GM12878 (cell line): ENCODE measurements around the gene FAM193A. TPM values are rescaled to one million over a fixed set of nuclear protein-coding genes. Genes with fewer than 3 reads are reported as not detected.

Experiments used
- ATAC-seq: fragments of 200-7000 bp; cut with Tn5 transposase; 3 replicates; pipeline ENCODE4 v1.9.1; 2020; ENCODE audit warnings: mild to moderate bottlenecking, moderate library complexity
- BruUV-seq: library from RNA; stranded (reverse); fragments of 400-500 nt; replicated peaks from 2 replicates; lab custom pipeline; 2021; lab: Mats Ljungman, UMichigan
- CTCF ChIA-PET: fragments of 300-600 bp; sonication (Branson Sonifier 250); formaldehyde crosslinking; extraction: SDS; loops from one replicate; lab custom pipeline; 2021; ENCODE audit warnings: inconsistent platforms; lab: Yijun Ruan, JAX
- POLR2A ChIA-PET: fragments of 350-600 bp; formaldehyde crosslinking; extraction: SDS; loops from one replicate; lab custom pipeline; 2021; ENCODE audit warnings: inconsistent platforms; lab: Charles Lee
- RAD21 ChIA-PET: fragments of 300-600 bp; sonication (Branson Sonifier 250); formaldehyde crosslinking; loops from one replicate; lab custom pipeline; 2023; ENCODE audit warnings: antibody characterized with exemption; ENCODE audit not compliant: unreplicated experiment; lab: Charles Lee
- SMC1A ChIA-PET: fragments of 300-600 bp; sonication (Branson Sonifier 250); formaldehyde crosslinking; loops from one replicate; lab custom pipeline; 2023; ENCODE audit not compliant: unreplicated experiment, uncharacterized antibody; lab: Charles Lee
- DNase-seq: peaks from one replicate; pipeline ENCODE4 v3.0.0-alpha.2; 2011; ENCODE audit warnings: low read depth, low spot score
- FAIRE-seq: peaks from 3 replicates; lab custom pipeline; 2011; peaks lifted over from hg19 to GRCh38; lab: Jason Lieb, UNC
- H2AFZ ChIP-seq: 2 replicates; pipeline ENCODE4 v1.6.0; 2011; ENCODE audit warnings: low read depth, low read length, control low read depth; ENCODE audit not compliant: control insufficient read depth
- H3K27ac ChIP-seq: 2 replicates; pipeline ENCODE4 v1.5.1; 2011; ENCODE audit warnings: control low read depth; ENCODE audit not compliant: control insufficient read depth, insufficient read depth
- H3K27me3 ChIP-seq, 2 experiments: replicated peaks in 1 of 2; 2 replicates each; pipeline versions ENCODE4 v1.6.0 to v1.6.1; 2011; ENCODE audit warnings: low read length in 1 of 2; ENCODE audit not compliant: control insufficient read depth in 2 of 2, insufficient read depth in 2 of 2
- H3K36me3 ChIP-seq, 2 experiments: 2 replicates each; pipeline ENCODE4 v1.5.1; 2011; ENCODE audit warnings: low read length in 1 of 2; ENCODE audit not compliant: control insufficient read depth in 2 of 2, insufficient read depth in 2 of 2
- H3K4me1 ChIP-seq: 2 replicates; pipeline ENCODE4 v1.6.1; 2011; ENCODE audit warnings: mild to moderate bottlenecking, low read length, moderate library complexity, mixed read lengths; ENCODE audit not compliant: control insufficient read depth, insufficient read depth
- H3K4me2 ChIP-seq: 2 replicates; pipeline ENCODE4 v1.6.0; 2011; ENCODE audit warnings: control low read depth; ENCODE audit not compliant: control insufficient read depth, insufficient read depth
- H3K4me3 ChIP-seq: fragments of 200-600 bp; sonication (generic); 2 replicates; pipeline ENCODE4 v1.5.1; 2016
- H3K79me2 ChIP-seq: 2 replicates; pipeline ENCODE4 v1.6.0; 2011; ENCODE audit warnings: low read length; ENCODE audit not compliant: control insufficient read depth, insufficient read depth
- H3K9ac ChIP-seq: 2 replicates; pipeline ENCODE4 v1.8.0; 2011; ENCODE audit warnings: low read length, control low read depth, mixed read lengths; ENCODE audit not compliant: control insufficient read depth, insufficient read depth
- H3K9me3 ChIP-seq: replicated peaks from 3 replicates; pipeline ENCODE4 v1.5.1; 2011; ENCODE audit warnings: mild to moderate bottlenecking, low read length; ENCODE audit not compliant: control insufficient read depth, insufficient read depth
- H4K20me1 ChIP-seq: 2 replicates; pipeline ENCODE4 v1.6.0; 2011; ENCODE audit not compliant: control insufficient read depth, insufficient read depth
- BCL11A ChIP-seq: IDR thresholded peaks from 2 replicates; pipeline ENCODE4 v1.6.1; 2011; ENCODE audit warnings: low read depth, low read length
- CBX3 ChIP-seq: fragments of 200-600 bp; sonication (generic); IDR thresholded peaks from 2 replicates; pipeline ENCODE4 v1.6.1; 2016; ENCODE audit warnings: low read depth, borderline replicate concordance
- FOS ChIP-seq: IDR thresholded peaks from 3 replicates; pipeline ENCODE4 v1.6.1; 2011; ENCODE audit warnings: borderline replicate concordance; ENCODE audit not compliant: insufficient read length; ENCODE audit errors: extremely low read depth
- GABPA ChIP-seq: IDR thresholded peaks from 2 replicates; pipeline ENCODE4 v1.6.1; 2014; ENCODE audit warnings: antibody characterized with exemption, low read depth, mild to moderate bottlenecking, inconsistent platforms
- HDAC2 ChIP-seq: fragments of 200-600 bp; sonication (generic); IDR thresholded peaks from 2 replicates; pipeline ENCODE4 v1.6.1; 2017
- RB1 ChIP-seq: fragments of 450-650 bp; formaldehyde crosslinking; IDR thresholded peaks from 2 replicates; pipeline ENCODE4 v1.6.1; 2017; ENCODE audit warnings: mild to moderate bottlenecking, borderline replicate concordance
- SPI1 ChIP-seq: IDR thresholded peaks from 2 replicates; pipeline ENCODE4 v1.6.1; 2011; ENCODE audit warnings: low read depth, mild to moderate bottlenecking, low read length, moderate library complexity, borderline replicate concordance; ENCODE audit not compliant: insufficient read depth
- YY1 ChIP-seq: IDR thresholded peaks from 2 replicates; pipeline ENCODE4 v1.6.1; 2011; ENCODE audit warnings: low read depth, mild to moderate bottlenecking, low read length
- ZSCAN29 ChIP-seq: fragments of 450-650 bp; IDR thresholded peaks from 2 replicates; pipeline ENCODE4 v1.6.1; 2017; ENCODE audit warnings: mild to moderate bottlenecking, moderate library complexity
- WGBS: methylation state at CpG from one replicate; pipeline ENCODE4 v1.1.6; 2016; ENCODE audit warnings: low lambda C conversion rate; ENCODE audit not compliant: insufficient replicate concordance, insufficient coverage; ENCODE audit errors: missing lambda C conversion rate; 5-methylcytosine and 5-hydroxymethylcytosine counted together
- in situ Hi-C: fragments of 300-500 bp; cut with MboI; formaldehyde crosslinking; loops from 9 replicates; pipeline ENCODE4 v1.14.3; 2018; ENCODE audit warnings: mixed read lengths
- intact Hi-C: fragments of 100-400 bp; cut with micrococcal nuclease; formaldehyde crosslinking; loops from one replicate; pipeline ENCODE4 v1.14.2; 2022; ENCODE audit not compliant: unreplicated experiment
- polyA plus RNA-seq, 11 experiments: library from polyadenylated mRNA; depleted of rRNA in 4 of 11; unstranded in 6 of 11; stranded (reverse) in 5 of 11; fragments of >200 nt; fragmentation: Nextera tagmentation in 4 of 11; fragmentation: Illumina TruSeq in 1 of 11; extraction: Ambion mirVana in 4 of 11; extraction: Trizol in 1 of 11; gene quantifications; 1 replicate in 1 of 11; 2 replicates in 10 of 11; pipeline versions ENCODE4 v1.2.1 to v1.2.3, GENCODE V29; 2011 to 2016; ENCODE audit warnings: inconsistent platforms in 2 of 11, missing spikeins in 2 of 11, low read depth in 1 of 11
- total RNA-seq, 4 experiments: library from RNA; depleted of rRNA in 3 of 4; stranded (reverse); fragments of >200 nt in 3 of 4; fragmentation: Illumina TruSeq in 1 of 4; extraction: Trizol in 1 of 4; gene quantifications; 2 replicates each; pipeline versions ENCODE4 v1.2.1 to v1.2.3, GENCODE V29; 2013 to 2021
- TF ChIP-seq, protein P1 (sequence below): fragments of 450-650 bp; IDR thresholded peaks from 2 replicates; pipeline ENCODE4 v1.6.1; 2017; ENCODE audit warnings: mild to moderate bottlenecking, moderate library complexity
- TF ChIP-seq, protein P2 (sequence below): IDR thresholded peaks from 2 replicates; pipeline ENCODE4 v1.6.1; 2012; ENCODE audit warnings: low read depth, low read length, improper control_type of control experiment

The FAM193A gene
- total and polyA plus RNA-seq, 10 of the 15 experiments (the other 5 are each of a cell fraction or from before 2014, with no cell fraction given): 0.52 to 23.3 (median 7.4) TPM

GRCh38 chr4:2552806-2553205 is 16.4 kb downstream of the FAM193A start:
- in situ Hi-C loops: no loop called here
- H3K27ac ChIP-seq: no peak overlapping the region
- ChIA-PET POLR2A (interaction anchor here (0.6 to 1.4 kb wide), 3 partner anchors 11 to 35 kb away, joined by 3 to 5 read pairs (median 3); no protein-coding TSS in a partner anchor), RAD21 (interaction anchor here (1.3 to 2.2 kb wide), 3 partner anchors 15 to 46 kb away, joined by 3 to 10 read pairs (median 4); partner anchors contain the start of gene FAM193A), SMC1A (interaction anchor here (0.6 to 2.3 kb wide), 4 partner anchors 14 to 49 kb away, joined by 3 to 10 read pairs (median 3); no protein-coding TSS in a partner anchor), CTCF (no interaction called here)
- H3K79me2 ChIP-seq: peaks cover 65% of the 10 kb centered on the region
- peaks cover 2% of the 10 kb centered on the region; the same call in 1 of the 3 replicates for H3K9me3 ChIP-seq
- no peak for FAIRE-seq
- H3K4me3 ChIP-seq: no peak overlapping the region
- BruUV-seq: no TSS peak
- peak overlapping the region; percentile 17; the same call in 1 of the 2 replicates for H3K4me2 ChIP-seq
- no peak for DNase-seq
- no peak overlapping the region for H2AFZ ChIP-seq
- no peaks in the 10 kb centered on the region for H4K20me1 ChIP-seq
- intact Hi-C loops: no loop called here
- H3K4me1 ChIP-seq: no peaks in the 10 kb centered on the region; the same call in none of the 2 replicates
- H3K9ac ChIP-seq: no peak overlapping the region
- TF ChIP-seq ZSCAN29 (no peak), RB1 (no peak), BCL11A (no peak), CBX3 (no peak), SPI1 (no peak), HDAC2 (no peak), FOS (no peak), YY1 (no peak), GABPA (no peak)
- TF ChIP-seq, protein P1, sequence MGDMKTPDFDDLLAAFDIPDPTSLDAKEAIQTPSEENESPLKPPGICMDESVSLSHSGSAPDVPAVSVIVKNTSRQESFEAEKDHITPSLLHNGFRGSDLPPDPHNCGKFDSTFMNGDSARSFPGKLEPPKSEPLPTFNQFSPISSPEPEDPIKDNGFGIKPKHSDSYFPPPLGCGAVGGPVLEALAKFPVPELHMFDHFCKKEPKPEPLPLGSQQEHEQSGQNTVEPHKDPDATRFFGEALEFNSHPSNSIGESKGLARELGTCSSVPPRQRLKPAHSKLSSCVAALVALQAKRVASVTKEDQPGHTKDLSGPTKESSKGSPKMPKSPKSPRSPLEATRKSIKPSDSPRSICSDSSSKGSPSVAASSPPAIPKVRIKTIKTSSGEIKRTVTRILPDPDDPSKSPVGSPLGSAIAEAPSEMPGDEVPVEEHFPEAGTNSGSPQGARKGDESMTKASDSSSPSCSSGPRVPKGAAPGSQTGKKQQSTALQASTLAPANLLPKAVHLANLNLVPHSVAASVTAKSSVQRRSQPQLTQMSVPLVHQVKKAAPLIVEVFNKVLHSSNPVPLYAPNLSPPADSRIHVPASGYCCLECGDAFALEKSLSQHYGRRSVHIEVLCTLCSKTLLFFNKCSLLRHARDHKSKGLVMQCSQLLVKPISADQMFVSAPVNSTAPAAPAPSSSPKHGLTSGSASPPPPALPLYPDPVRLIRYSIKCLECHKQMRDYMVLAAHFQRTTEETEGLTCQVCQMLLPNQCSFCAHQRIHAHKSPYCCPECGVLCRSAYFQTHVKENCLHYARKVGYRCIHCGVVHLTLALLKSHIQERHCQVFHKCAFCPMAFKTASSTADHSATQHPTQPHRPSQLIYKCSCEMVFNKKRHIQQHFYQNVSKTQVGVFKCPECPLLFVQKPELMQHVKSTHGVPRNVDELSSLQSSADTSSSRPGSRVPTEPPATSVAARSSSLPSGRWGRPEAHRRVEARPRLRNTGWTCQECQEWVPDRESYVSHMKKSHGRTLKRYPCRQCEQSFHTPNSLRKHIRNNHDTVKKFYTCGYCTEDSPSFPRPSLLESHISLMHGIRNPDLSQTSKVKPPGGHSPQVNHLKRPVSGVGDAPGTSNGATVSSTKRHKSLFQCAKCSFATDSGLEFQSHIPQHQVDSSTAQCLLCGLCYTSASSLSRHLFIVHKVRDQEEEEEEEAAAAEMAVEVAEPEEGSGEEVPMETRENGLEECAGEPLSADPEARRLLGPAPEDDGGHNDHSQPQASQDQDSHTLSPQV: no peak
- TF ChIP-seq, protein P2, sequence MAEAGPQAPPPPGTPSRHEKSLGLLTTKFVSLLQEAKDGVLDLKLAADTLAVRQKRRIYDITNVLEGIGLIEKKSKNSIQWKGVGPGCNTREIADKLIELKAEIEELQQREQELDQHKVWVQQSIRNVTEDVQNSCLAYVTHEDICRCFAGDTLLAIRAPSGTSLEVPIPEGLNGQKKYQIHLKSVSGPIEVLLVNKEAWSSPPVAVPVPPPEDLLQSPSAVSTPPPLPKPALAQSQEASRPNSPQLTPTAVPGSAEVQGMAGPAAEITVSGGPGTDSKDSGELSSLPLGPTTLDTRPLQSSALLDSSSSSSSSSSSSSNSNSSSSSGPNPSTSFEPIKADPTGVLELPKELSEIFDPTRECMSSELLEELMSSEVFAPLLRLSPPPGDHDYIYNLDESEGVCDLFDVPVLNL: no peak
- H3K36me3 ChIP-seq: no peaks in the 10 kb centered on the region; a peak in 1 of 4 replicates
- no peak for ATAC-seq
- no peaks in the 10 kb centered on the region for H3K27me3 ChIP-seq
- 99% methylated on average over 11 of the region's 11 CpGs for WGBS
